ENCODE data around the gene RALGAPA2.

Gene RALGAPA2

DNA sequence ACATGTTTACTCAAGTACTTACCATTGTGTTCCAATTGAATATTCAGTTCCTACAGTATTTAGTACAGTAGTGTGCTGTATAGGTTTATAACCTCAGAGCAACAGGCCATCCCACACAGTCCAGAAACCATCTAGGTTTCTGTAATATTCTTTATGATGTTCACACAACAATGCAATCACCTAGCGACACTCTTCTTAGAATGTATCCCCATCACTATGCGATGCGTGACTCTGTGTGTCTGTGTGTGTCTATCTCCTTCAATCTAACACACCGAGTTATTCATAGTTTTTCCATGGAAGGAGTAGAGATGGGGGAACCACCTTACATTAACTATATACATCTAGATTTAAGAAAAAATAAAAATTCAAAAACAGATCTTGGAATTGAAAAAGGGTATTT is 182.8 kb downstream of the RALGAPA2 start:
- H3K9me3 ChIP-seq (ENCODE audit: low read length): no peaks in the 10 kb centered on the region
- H3K9ac ChIP-seq (ENCODE audit: low read length): no peak overlapping the region
- no peaks in the 10 kb centered on the region for H3K4me1 ChIP-seq (ENCODE audit: insufficient read depth, low read length)
- peaks cover 13% of the 10 kb centered on the region for H3K36me3 ChIP-seq (ENCODE audit: insufficient read depth, low read length)
- H3K27ac ChIP-seq (ENCODE audit: low read depth, low read length): no peak overlapping the region
- H3K4me3 ChIP-seq (ENCODE audit: low read depth in 1 of 2, low read length in 2 of 2): no peak overlapping the region
- H3K27me3 ChIP-seq (ENCODE audit: control insufficient read depth in 1 of 2, insufficient read depth in 2 of 2, low read length in 2 of 2): no peaks in the 10 kb centered on the region

DNA sequence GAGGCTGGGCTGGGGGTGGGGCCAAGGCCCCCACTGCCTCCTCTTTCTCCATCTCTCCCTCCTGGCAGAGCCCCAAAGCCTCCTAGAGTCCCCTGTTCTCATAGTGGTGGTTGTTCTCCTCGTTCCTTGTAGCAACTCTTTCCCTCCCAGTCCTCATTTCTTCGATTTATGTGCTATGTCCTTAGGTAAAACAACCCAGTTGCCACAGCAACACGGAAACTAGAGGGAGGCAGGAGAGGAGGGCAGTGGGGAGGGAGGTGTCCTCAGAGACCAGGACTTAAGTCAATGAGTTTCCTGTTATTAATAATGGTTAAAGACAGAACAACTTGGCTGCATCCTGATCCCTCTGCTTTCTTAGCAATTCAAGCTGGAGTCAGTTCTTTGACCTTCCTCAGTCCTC is 183.6 kb downstream of the RALGAPA2 start:
- H3K9me3 ChIP-seq (ENCODE audit: low read length): no peaks in the 10 kb centered on the region
- peaks cover 13% of the 10 kb centered on the region for H3K36me3 ChIP-seq (ENCODE audit: insufficient read depth, low read length)
- no peak overlapping the region for H3K27ac ChIP-seq (ENCODE audit: low read depth, low read length)
- H3K9ac ChIP-seq (ENCODE audit: low read length): no peak overlapping the region
- no peak overlapping the region for H3K4me3 ChIP-seq (ENCODE audit: low read depth in 1 of 2, low read length in 2 of 2)
- H3K27me3 ChIP-seq (ENCODE audit: control insufficient read depth in 1 of 2, insufficient read depth in 2 of 2, low read length in 2 of 2): no peaks in the 10 kb centered on the region
- H3K4me1 ChIP-seq (ENCODE audit: insufficient read depth, low read length): no peaks in the 10 kb centered on the region

DNA sequence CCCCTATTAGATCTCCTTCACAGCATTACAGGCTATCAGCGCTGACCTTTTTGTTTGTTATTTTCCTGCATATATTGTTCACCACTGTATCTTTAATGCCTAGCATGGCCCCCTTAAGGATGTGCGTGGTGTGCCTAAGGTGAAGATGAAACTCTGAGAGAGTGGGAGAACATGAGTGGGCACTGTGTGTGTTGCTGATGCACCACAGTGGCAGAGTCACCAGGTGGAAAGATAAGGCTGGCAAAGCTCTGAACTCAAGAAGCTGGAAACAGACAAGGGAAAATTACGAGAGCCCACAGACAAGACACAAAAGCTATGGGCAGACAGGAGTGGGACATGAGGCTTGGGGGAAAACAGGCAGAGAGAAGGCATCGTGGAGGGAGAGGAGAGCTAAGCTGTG is 184.8 kb downstream of the RALGAPA2 start:
- Histone ChIP-seq H3K27ac (ENCODE audit: low read depth, low read length) (no peak overlapping the region), H3K4me1 (ENCODE audit: insufficient read depth, low read length) (no peaks in the 10 kb centered on the region), H3K9ac (ENCODE audit: low read length) (no peak overlapping the region), H3K27me3 (ENCODE audit: control insufficient read depth in 1 of 2, insufficient read depth in 2 of 2, low read length in 2 of 2) (no peaks in the 10 kb centered on the region), H3K4me3 (ENCODE audit: low read depth in 1 of 2, low read length in 2 of 2) (no peak overlapping the region), H3K36me3 (ENCODE audit: insufficient read depth, low read length) (peaks cover 13% of the 10 kb centered on the region), H3K9me3 (ENCODE audit: low read length) (no peaks in the 10 kb centered on the region)

DNA sequence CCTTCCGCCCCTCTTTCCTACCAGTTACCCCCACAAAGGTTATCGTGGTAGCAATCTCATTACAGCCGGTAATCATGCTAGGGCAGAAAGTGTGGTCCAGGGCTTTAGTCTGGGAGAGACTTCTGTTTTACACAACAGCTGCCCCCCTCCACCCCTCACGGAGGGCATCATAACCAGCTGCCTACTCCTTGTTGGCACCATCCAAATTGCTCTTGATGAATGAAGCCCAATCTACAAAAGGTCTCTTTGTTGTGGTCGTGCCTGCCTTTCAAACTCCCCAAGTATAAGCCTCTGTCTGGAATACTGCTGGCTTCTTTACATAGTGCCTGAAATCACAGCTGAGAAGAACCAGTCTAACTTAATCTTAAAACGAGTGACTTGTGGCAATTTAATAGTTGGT is 186.7 kb downstream of the RALGAPA2 start:
- no peaks in the 10 kb centered on the region for H3K4me1 ChIP-seq (ENCODE audit: insufficient read depth, low read length)
- peaks cover 11% of the 10 kb centered on the region for H3K36me3 ChIP-seq (ENCODE audit: insufficient read depth, low read length)
- no peak overlapping the region for H3K27ac ChIP-seq (ENCODE audit: low read depth, low read length)
- H3K27me3 ChIP-seq (ENCODE audit: control insufficient read depth in 1 of 2, insufficient read depth in 2 of 2, low read length in 2 of 2): no peaks in the 10 kb centered on the region
- no peak overlapping the region for H3K9ac ChIP-seq (ENCODE audit: low read length)
- H3K9me3 ChIP-seq (ENCODE audit: low read length): no peaks in the 10 kb centered on the region
- no peak overlapping the region for H3K4me3 ChIP-seq (ENCODE audit: low read depth in 1 of 2, low read length in 2 of 2)

DNA sequence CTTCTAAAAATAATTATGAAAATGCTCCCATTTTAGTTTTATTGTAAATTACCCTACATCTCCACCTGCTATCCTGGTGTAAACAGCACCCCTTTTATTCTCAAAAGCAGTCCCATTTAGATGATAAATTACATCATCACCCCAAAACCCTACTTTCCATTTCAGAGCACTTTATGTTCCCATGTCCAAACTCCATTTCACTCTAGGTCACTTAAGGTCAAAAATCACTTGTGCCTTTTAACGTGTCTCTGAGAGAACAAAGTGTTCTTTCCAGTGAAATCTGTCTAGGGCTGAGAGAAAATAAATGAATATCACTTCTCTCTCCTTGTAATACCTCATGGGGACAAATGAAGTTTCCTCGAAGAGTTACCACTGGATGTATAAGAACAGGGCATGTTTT is 187.2 kb downstream of the RALGAPA2 start:
- no peaks in the 10 kb centered on the region for H3K9me3 ChIP-seq (ENCODE audit: low read length)
- no peak overlapping the region for H3K9ac ChIP-seq (ENCODE audit: low read length)
- no peaks in the 10 kb centered on the region for H3K4me1 ChIP-seq (ENCODE audit: insufficient read depth, low read length)
- no peaks in the 10 kb centered on the region for H3K27me3 ChIP-seq (ENCODE audit: control insufficient read depth in 1 of 2, insufficient read depth in 2 of 2, low read length in 2 of 2)
- no peak overlapping the region for H3K27ac ChIP-seq (ENCODE audit: low read depth, low read length)
- H3K4me3 ChIP-seq (ENCODE audit: low read depth in 1 of 2, low read length in 2 of 2): no peak overlapping the region
- peaks cover 16% of the 10 kb centered on the region for H3K36me3 ChIP-seq (ENCODE audit: insufficient read depth, low read length)

DNA sequence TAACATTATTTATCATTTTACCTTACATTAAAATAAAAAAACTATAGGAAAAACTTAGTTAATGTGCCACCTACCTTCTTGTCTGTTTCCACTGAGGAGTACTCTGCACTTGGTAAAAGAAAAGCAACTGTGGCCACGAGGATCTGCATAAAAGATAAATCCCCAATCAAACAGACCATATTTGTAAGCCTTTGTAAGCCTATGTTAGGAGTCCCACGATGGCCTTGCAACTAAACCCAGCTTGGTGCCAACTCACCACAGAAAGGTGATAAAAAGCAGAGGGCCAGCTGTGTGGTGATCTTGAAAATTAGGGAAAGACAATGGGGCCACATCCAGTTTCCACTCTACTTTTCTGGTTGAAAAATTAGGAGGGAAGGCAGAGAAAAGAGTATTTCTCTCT is 187.7 kb downstream of the RALGAPA2 start:
- no peaks in the 10 kb centered on the region for H3K9me3 ChIP-seq (ENCODE audit: low read length)
- H3K4me3 ChIP-seq (ENCODE audit: low read depth in 1 of 2, low read length in 2 of 2): no peak overlapping the region
- H3K27me3 ChIP-seq (ENCODE audit: control insufficient read depth in 1 of 2, insufficient read depth in 2 of 2, low read length in 2 of 2): no peaks in the 10 kb centered on the region
- no peaks in the 10 kb centered on the region for H3K4me1 ChIP-seq (ENCODE audit: insufficient read depth, low read length)
- H3K9ac ChIP-seq (ENCODE audit: low read length): no peak overlapping the region
- H3K27ac ChIP-seq (ENCODE audit: low read depth, low read length): no peak overlapping the region
- peaks cover 16% of the 10 kb centered on the region for H3K36me3 ChIP-seq (ENCODE audit: insufficient read depth, low read length)

DNA sequence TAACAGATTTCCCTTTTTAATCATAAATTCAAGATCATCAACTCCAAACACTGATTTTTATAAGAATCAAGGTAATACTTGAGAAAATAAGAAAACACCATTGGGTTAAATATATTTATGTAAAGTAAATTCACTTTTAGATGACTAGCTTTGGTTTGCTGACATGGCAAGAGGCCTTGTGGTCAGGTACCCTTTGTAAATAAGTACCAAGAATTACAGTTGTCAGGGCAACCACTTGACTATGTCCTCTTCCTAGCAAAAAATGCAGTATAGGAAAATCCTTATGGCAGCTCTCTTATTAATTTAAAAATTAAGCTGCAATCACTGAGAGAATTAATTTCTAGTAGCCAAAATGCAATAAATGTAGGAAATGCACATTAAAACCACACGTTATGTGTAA is 190.7 kb downstream of the RALGAPA2 start:
- Histone ChIP-seq H3K9me3 (ENCODE audit: low read length) (no peaks in the 10 kb centered on the region), H3K4me1 (ENCODE audit: insufficient read depth, low read length) (no peaks in the 10 kb centered on the region), H3K4me3 (ENCODE audit: low read depth in 1 of 2, low read length in 2 of 2) (no peak overlapping the region), H3K27ac (ENCODE audit: low read depth, low read length) (no peak overlapping the region), H3K27me3 (ENCODE audit: control insufficient read depth in 1 of 2, insufficient read depth in 2 of 2, low read length in 2 of 2) (no peaks in the 10 kb centered on the region), H3K36me3 (ENCODE audit: insufficient read depth, low read length) (peaks cover 16% of the 10 kb centered on the region), H3K9ac (ENCODE audit: low read length) (no peak overlapping the region)

DNA sequence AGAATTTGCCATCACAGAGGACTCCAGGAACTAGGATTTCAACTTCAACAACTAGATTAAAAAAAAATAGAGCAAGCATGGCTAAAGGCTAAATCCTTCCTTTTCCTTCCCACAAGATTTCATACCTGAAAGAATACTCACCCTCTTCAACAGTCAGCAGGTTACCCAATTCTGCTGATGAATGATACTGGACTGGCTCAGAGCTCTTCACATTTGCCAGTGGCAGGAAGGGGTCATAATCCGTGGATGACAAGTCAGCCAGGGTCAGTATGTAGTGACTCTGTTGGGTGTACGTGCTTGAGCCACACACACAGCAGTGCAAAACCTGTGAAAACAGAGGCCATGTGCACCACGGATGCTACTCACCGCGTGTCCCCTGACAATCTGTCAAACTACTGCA is 191.7 kb downstream of the RALGAPA2 start:
- peaks cover 17% of the 10 kb centered on the region for H3K36me3 ChIP-seq (ENCODE audit: insufficient read depth, low read length)
- H3K9ac ChIP-seq (ENCODE audit: low read length): no peak overlapping the region
- H3K4me3 ChIP-seq (ENCODE audit: low read depth in 1 of 2, low read length in 2 of 2): no peak overlapping the region
- no peak overlapping the region for H3K27ac ChIP-seq (ENCODE audit: low read depth, low read length)
- H3K4me1 ChIP-seq (ENCODE audit: insufficient read depth, low read length): no peaks in the 10 kb centered on the region
- H3K27me3 ChIP-seq (ENCODE audit: control insufficient read depth in 1 of 2, insufficient read depth in 2 of 2, low read length in 2 of 2): no peaks in the 10 kb centered on the region
- H3K9me3 ChIP-seq (ENCODE audit: low read length): no peaks in the 10 kb centered on the region

DNA sequence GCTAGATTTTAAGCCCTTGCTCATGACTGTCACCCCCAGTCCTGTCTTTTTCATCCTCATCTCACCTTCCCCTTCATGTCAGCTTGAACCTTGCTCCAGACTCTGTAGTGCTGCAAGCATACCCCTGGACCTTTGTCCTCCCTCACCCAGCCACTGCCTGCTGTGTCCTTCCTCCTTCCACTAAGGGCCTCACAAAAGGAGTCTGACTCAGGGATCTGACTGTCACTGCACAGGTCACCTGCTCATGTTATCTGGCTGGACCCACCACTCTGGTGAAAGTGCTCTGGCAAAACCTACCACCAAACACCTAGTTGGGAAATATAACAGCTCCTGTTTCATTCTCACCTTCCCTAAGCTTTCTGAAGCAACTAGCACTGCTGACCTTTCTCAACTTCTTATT is 193.2 kb downstream of the RALGAPA2 start:
- Histone ChIP-seq H3K27me3 (ENCODE audit: control insufficient read depth in 1 of 2, insufficient read depth in 2 of 2, low read length in 2 of 2) (no peaks in the 10 kb centered on the region), H3K27ac (ENCODE audit: low read depth, low read length) (no peak overlapping the region), H3K9ac (ENCODE audit: low read length) (no peak overlapping the region), H3K36me3 (ENCODE audit: insufficient read depth, low read length) (peaks cover 17% of the 10 kb centered on the region), H3K4me3 (ENCODE audit: low read depth in 1 of 2, low read length in 2 of 2) (no peak overlapping the region), H3K4me1 (ENCODE audit: insufficient read depth, low read length) (no peaks in the 10 kb centered on the region), H3K9me3 (ENCODE audit: low read length) (no peaks in the 10 kb centered on the region)

DNA sequence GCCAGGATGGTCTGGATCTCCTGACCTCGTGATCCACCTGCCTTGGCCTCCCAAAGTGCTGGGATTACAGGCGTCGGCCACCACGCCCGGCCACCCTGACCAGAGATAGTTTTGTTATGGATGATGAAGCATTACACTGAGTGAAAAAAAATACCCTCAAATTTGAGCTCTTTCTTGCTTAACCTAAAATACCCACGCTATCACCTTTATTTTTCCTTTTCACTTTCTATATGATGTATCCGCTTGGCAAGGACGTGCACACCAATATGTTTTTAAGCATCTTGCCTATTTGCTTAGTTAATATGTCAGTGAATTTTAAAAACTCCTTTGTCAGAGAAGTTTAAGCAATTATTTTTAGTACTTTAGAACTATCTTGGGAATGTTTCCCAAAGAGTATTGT is 194.2 kb downstream of the RALGAPA2 start:
- H3K36me3 ChIP-seq (ENCODE audit: insufficient read depth, low read length): peaks cover 17% of the 10 kb centered on the region

DNA sequence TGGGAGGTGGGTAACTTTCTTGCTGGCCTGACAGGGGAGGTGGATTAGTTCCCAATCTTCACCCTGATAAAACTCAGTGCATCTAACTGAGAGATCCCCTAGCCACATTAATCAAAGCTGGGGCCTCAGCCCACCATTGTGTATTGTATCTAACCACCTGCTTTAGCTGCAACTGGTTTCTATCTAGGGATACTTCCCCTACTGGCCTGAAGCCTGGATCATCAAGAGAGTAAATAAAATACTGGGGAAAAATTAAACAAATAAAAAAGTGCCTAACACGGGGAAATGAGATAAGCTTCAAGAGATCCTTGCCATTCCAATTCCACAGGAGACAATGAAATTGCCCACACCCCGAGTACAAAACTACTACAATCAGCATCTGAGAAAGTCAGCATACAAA is 195.1 kb downstream of the RALGAPA2 start:
- no peak overlapping the region for H3K9ac ChIP-seq (ENCODE audit: low read length)
- H3K9me3 ChIP-seq (ENCODE audit: low read length): no peaks in the 10 kb centered on the region
- no peak overlapping the region for H3K27ac ChIP-seq (ENCODE audit: low read depth, low read length)
- no peaks in the 10 kb centered on the region for H3K4me1 ChIP-seq (ENCODE audit: insufficient read depth, low read length)
- no peak overlapping the region for H3K4me3 ChIP-seq (ENCODE audit: low read depth in 1 of 2, low read length in 2 of 2)
- peaks cover 25% of the 10 kb centered on the region for H3K36me3 ChIP-seq (ENCODE audit: insufficient read depth, low read length)
- H3K27me3 ChIP-seq (ENCODE audit: control insufficient read depth in 1 of 2, insufficient read depth in 2 of 2, low read length in 2 of 2): no peaks in the 10 kb centered on the region

More for the DNA sequence above, 194.2 kb downstream of the RALGAPA2 start:
- Histone ChIP-seq H3K4me1 (ENCODE audit: insufficient read depth, low read length) (no peaks in the 10 kb centered on the region), H3K27me3 (ENCODE audit: control insufficient read depth in 1 of 2, insufficient read depth in 2 of 2, low read length in 2 of 2) (no peaks in the 10 kb centered on the region), H3K27ac (ENCODE audit: low read depth, low read length) (no peak overlapping the region), H3K9me3 (ENCODE audit: low read length) (no peaks in the 10 kb centered on the region), H3K4me3 (ENCODE audit: low read depth in 1 of 2, low read length in 2 of 2) (no peak overlapping the region), H3K9ac (ENCODE audit: low read length) (no peak overlapping the region)

DNA sequence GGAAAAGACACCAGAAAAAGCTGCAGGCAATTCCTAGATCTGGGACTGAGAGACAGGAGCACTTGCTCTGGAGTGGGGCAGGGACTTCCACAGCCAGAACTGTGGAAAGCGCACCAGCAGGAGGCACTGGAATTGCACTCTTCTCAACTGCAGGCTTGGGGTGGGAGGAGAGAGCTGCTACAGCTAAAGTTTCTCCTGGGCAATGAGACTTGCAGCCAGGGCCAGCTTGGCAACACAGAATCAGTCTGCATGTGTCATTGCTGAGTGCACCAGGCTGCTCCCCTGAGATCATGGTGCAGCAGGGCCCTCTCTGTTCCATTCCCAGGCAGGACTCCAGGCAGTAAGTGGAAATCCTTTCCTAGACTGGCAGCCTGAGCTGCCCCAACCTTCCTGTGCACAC is 198.7 kb downstream of the RALGAPA2 start:
- H3K36me3 ChIP-seq (ENCODE audit: insufficient read depth, low read length): peaks cover 20% of the 10 kb centered on the region
- H3K27me3 ChIP-seq (ENCODE audit: control insufficient read depth in 1 of 2, insufficient read depth in 2 of 2, low read length in 2 of 2): no peaks in the 10 kb centered on the region
- no peak overlapping the region for H3K4me3 ChIP-seq (ENCODE audit: low read depth in 1 of 2, low read length in 2 of 2)
- no peaks in the 10 kb centered on the region for H3K9me3 ChIP-seq (ENCODE audit: low read length)
- no peak overlapping the region for H3K9ac ChIP-seq (ENCODE audit: low read length)
- H3K27ac ChIP-seq (ENCODE audit: low read depth, low read length): no peak overlapping the region
- H3K4me1 ChIP-seq (ENCODE audit: insufficient read depth, low read length): no peaks in the 10 kb centered on the region
